Suppressor macrophage treated with lipopolysaccharide for 1 hour (primary cell): ENCODE data around the gene GRB2.
A peak's percentile ranks its signal among the peaks of the same experiment; 100 is the strongest.
"Not testable (repeated sequence)": the region's sequence is repeated elsewhere in the genome, so short reads cannot be mapped to it uniquely, and the experiment has no call there.

Experiments used
- DNase-seq, 3 donors: peaks; one replicate each; pipeline ENCODE4 v3.0.0-alpha.2; 2020 to 2022

GRB2 gene

DNA sequence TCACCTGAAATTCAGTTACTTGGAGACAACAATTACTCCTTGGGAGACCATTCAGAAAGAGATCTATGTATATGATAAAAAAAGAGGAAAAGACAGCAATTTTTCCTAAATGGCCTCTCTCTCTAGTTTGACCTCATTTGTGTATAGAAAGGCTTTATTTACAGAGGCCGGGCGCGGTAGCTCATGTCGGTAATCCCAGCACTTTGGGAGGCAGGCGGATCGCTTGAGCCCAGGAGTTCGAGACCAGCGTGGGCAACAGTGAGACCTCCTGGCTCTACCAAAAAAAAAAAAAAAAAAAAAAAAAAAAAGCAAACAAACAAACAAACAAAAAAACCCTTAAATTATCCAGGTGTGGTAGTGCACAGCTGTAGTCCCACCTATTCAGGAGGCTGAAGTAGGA lies 20.7 kb downstream of the GRB2 start:
- DNase-seq = no peak

DNA sequence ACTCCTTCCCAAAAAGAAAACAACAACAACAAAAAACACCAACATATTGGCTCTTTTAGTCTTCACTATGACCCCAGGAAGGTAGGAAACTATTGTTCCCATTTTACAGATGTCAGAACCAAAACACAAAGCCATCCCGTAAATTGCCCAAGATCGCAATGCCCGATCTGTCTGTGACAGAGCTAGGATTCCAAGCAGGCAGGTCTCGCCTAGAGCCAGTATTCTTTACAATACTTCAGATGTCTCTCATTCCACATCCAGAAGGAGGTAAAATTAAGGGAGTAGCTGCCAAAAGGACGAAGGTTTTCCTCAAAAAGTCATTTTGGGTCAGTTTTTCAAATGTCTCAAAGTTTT lies 21.7 kb downstream of the GRB2 start:
- no peak for DNase-seq

DNA sequence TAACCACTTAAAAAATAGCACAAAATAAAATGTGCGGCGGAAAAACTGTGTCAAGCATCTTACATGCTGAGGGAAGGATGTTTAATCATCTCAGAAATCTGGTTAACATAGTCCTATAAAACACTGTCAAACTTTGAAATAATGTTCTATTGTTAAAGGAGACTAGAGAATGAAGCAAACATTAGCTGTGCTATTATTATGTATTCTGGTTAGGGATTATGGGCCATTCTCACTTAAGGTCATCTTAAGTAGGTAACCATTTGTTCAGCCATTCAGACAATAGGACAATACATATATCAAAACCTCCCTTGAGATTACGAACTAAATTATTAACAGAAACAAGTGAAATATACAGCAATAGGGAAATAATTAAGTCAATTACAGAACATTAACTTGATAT lies 24.7 kb downstream of the GRB2 start:
- no peak for DNase-seq

DNA sequence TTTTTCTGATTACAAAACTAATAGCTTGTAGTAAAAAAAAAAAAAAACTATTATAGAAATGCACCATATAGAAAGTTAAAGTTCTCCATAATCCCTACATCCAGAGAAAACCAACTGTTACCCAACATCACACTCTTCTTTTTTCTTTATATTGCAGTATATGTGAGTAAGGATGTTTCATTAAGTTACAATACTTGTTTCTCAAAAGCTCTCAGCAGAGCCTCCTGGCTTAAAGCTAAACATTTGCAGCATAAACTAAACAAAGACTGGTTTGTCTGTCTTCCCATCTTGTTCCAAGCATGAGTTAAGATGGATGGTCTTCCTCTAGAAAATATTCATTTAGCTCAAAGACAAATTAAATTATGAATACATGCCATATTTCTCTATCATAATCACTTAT lies 25.2 kb downstream of the GRB2 start:
- DNase-seq = no peak

DNA sequence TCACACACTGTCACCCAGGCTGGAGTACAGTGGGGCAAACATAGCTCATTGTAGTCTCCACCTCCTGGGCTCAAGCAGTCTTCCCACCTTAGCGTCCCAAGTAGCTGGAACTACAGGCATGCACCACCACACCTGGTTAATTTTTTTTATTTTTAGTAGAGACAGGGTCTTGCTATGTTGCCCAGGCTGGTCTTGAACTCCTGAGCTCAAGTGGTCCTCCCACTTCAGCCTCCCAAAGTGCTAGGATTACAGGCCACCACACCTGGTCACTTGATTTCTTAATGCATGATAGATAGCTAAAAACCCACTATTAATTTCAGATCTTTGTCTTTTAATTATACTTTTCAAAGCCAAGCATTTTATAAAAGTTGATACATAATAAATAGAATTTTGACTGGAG lies 26.1 kb downstream of the GRB2 start:
- DNase-seq = not testable (repeated sequence)

DNA sequence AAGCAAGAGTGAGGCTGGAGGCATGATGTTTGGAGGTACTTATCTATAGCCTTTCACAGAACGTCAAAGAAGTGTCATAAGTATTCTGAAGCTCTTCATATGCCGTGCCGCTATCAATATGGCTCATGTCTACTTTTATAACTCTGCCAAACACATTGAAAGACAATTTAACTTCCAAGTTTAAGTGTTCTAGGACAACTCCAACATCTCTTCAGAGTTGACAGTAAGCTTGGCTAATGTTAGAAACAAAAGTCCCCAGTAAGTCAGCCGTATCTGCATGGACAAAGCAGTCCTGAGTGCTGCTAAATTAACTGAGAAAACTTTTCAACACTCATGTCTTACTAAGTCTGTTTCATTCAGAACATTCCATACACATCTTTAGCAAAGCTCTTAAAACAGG lies 32.2 kb downstream of the GRB2 start:
- no peak for DNase-seq

DNA sequence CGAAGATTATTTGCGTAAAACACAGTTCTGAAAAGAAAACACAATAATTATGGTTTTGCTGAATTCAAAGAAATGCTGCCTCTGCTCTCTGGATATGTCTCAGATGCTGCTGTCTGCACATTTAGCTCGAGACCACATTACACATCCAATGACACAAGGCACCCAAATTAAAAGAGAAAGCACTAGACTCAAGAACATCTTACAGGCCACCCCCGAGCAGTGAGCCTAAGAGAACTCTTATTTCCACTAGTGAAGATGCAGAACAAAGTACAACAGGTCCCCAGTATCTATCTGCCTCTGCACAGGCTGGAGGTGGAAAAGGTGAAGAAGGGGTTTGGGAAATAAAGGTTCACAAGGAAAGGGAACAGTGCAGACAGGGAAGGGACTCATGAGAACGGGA lies 33.5 kb downstream of the GRB2 start:
- peak in 1 of 3 donors; percentile 25 for DNase-seq

DNA sequence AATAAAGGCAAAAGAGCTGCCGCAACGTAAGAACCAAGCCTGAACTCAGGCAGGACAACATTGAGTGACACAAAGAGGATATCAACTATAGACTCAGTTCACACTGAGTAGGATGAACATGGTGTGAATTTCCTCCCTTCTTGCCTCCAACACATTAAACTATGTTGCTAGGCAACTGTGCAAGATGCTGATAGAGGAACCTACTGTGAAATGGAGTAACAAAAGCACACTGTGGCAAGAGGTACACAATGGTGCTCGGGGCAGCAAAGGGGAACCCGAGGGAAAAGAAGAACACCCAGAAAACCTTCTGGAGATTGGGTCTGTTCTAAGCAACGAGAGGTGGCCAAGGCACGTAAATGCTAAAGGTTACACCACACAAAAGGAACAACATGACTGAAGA lies 34.1 kb downstream of the GRB2 start:
- peak; percentile 59 to 75 (median 72) for DNase-seq

DNA sequence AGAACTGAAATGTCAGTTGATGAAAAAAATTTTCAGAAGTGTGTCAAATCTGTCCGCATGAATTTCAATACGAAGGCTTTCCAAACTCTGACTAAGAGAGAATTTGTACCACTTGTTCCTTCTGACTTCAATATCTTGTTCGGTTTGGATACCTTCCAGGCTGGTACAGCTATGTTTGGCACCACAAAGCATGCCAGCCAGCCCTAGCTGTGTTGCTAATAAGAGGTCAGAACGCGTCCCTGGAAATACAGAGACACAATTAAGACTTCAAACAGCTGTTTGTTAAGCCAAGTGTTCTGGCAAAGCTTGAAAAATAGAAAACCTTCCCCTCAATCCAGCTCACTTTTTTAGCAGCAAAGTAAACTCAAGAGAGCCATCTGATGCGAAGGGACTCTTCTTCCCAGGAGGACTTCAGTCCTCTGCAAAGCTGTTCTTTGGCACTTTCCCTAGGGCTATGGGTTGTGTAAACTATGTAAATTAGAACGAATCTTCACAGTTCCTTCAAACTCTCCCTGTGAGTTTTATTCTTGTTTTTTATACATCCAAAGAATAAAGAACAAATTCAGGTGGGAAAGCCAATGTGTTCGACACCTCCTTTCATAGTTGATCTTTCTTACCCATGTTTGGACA lies 35.1 kb downstream of the GRB2 start:
- DNase-seq = no peak

DNA sequence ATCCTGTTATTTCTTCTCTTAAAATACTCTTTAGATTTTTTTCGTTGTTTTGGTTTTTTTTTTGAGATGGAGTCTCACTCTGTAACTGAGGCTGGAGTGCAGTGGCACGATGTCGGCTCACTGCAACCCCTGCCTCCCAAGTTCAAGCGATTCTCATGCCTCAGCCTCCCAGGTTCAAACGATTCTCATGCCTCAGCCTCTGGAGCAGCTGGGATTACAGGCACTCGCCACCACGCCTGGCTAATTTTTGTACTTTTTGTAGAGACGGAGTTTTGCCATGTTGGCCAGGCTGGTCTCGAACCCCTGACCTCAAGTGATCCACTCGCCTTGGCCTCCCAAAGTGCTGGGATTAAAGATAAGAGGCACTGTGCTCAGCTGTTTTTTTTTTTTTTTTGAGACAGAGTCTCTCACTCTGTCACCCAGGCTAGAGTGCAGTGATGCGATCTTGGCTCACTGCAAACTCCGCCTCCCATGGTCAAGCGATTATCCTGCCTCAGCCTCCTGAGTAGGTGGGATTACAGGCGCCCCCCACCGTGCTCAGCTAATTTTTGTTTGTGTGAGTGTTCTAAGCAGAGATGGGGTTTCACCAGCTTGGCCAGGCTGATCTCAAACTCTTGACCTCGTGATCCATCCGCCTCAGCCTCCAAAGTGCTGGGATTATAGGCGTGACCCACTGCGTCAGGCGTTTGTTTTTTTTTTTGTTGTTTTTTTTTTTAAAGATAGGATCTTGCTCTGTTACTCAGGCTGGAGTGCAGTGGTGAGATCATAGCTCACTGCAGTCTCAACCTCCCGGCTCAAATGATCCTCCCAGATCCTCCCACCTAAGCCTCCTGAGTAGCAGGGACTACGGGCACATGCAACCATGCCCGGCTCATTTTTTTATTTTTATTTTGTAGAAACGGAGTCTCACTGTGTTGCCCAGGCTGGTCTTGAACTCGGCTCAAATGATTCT lies 37.4 kb downstream of the GRB2 start:
- not testable (repeated sequence) for DNase-seq

DNA sequence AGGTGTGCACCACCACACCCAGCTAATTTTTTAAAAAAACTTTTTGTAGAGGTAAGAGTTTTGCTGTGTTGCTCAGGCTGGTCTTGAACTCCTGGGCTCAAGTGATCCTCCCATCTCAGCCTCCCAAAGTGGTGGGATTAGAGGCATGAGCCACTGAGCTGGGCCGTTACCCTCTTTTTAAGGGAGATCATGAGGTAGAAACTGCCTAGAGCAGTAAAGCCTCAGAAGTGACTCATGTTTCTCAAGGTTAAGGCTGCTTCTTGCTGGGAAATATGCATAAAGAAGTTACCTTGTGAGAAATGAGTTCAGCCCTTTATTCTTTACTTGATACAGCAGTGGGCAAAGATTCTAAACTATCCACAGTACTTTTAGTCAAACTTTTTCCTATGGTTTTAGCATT lies 38.2 kb downstream of the GRB2 start:
- peak in 2 of 3 donors; percentile 33 to 39 for DNase-seq

DNA sequence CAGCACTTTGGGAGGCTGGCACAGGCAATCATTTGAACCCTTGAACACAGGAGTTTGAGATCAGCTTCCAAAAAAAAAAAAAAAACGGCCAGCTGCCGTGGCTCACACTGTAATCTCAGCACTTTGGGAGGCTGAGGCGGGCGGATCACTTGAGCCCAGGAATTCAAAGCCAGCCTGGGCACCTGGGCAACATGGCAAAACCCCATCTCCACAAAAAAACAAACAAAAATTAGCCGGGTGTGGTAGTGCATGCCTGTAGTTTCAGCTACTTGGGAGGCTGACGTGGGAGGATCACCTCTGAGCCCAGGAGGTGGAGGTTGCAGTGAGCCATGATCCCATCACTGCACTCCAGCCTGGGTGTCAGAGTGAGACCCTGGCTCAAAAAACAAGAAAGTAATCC lies 39.0 kb downstream of the GRB2 start:
- no peak for DNase-seq

DNA sequence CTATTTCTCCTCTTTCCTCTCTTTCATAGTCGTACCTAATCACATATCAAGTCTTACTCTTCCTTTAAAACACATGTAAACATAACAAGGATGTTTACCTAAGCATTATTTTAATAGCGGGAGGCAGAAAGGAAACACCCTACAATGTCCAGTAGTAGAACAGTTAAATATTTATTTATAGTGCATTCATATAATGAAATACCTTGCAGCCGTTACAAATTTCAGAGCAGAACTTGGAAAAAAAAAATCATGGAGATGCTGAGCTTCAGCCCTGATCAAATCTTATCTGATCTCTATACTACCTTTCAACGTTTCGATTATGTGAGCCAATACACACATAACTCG lies 39.6 kb downstream of the GRB2 start:
- DNase-seq = no peak

DNA sequence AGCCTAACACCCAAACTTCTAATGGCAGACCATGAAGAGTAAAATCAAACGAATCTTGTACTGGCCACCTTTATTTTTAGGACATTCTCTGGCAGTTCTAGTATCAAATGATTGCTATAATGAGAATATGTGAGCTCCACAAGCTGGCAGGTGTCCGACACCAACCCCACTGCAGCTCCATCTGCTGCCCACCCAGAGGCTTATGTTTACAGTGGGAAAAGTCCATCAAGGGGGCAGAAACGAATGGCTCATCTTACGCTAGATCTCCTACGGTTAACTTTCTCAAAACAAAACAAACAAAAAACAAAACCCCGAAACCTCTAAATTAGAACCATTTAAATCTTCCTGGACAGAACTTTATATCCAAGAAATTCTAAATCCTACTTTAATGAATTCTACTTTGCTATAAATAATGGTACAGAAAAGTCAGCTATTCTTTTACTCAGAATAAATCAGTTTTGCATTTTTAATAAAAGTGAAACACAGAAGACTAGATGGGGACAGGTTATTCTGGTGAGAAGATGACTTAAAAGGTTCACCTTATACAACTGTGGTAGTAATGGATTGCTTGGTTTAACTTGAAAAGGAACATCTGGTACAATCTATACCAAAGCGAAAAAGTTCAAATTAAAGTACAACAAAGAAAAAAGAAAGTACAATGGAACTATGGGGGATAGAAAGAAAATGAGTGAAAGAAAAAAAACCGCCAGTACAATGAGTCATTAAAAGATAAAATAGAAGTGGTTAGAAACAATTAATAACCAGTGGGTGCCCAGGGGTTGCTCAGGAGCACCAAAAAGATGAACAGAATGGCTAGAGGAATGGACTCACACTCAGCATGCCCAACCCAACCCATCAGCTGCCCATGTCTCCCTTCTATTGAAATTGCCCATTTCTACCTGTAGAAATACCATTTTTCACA lies 40.2 kb downstream of the GRB2 start:
- no peak for DNase-seq

DNA sequence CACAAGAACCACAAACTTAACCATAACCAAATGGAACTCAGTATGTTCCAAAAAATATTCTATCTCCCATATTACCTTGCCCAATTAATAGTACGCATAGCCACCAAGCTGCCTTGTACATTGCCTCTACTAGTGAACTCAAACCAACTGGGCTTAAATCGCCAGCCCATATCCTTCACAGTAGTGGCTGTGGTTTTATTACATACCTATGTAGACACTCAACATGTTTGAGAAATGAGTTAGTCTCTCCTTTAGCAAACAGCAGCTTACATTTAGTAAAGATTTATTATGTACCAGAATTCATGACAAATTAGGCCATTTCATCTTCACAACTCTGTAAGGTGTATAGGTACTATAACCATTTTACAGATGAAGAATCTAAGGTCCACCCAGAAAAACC lies 41.4 kb downstream of the GRB2 start:
- no peak for DNase-seq

DNA sequence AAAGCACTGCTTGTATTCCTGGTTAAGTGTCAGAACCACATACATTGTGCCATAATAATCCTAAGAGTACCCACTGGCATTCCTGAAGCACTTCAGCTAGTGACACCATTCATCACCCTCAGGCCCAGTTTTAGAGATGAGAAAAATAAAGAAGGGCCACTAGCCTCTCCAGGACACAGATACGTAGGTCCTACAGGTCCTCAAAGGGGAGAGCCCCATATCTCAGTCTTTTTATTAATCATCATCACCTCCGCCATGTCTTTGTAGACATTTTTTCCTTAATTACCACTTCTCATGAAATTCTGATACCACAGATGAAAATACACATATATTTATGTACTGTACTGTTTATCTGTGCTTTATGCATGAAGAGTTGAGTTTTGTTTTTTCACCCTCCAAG lies 43.5 kb downstream of the GRB2 start:
- DNase-seq = no peak

DNA sequence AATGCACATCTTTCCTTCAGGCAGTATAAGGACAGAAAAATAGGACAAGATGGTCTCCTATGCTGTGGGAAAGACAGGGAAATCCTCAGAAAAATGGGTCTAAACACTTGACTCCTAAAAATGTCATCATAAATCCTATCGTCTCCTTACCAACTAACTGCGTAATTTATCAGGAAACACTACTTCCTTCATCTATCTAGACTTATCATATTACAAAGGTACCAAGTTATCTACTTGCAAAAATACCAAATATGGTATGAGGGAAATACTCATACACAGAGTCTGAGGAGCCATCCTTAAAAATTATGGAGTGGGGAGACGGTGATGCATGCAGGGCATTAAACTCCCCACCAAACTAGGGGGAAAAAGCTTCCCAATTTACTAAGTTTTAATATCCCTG lies 44.1 kb downstream of the GRB2 start:
- DNase-seq = no peak

DNA sequence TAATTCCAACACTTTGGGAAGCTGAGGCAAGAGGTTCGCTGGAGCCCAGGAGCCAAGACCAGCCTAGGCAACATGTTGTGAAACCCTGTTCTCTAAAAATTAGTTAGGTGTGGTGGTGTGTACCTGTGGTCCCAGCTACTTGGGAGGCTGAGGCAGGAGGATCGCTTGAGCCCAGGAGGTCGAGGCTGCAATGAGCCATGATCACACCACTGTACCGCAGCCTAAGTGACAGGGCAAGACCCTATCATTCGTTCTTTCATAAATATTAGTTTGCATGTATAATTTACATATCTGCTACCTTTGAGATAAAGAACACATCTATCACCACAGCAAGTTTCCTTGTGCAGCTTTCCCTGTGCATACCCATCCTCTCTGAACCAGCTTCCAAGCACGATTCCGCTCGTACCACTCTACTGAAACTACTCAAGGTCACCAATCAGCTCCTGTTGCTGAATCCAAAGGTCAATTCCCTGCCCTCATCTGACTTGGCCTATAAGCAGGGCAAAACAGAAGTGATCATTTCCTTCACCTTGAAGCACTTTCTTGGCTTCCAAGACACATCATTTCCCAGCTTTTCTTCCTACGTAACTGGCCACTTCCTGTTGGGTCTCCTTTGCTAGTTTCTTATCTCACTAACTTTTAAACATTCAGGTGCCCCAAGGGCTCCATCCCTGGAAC lies 49.1 kb downstream of the GRB2 start:
- peak; percentile 28 to 43 (median 29) for DNase-seq

DNA sequence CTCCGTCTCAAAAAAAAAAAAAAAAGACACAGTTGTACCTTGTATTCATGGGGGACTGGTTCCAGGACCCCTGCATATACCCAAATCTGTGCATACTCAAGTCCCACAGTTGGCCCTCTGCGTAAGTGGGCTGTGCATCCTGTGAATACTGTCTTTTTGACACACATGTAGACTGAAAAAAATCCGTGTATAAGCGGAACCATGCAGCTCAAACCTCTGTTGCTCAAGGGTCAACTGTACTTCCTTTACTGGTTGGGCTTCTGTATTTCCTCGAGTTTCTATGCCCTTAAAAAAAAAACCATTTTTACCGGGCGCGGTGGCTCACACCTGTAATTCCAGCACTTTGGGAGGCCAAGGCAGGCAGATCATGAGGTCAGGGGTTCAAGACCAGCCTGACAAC lies 52.3 kb downstream of the GRB2 start:
- no peak for DNase-seq

DNA sequence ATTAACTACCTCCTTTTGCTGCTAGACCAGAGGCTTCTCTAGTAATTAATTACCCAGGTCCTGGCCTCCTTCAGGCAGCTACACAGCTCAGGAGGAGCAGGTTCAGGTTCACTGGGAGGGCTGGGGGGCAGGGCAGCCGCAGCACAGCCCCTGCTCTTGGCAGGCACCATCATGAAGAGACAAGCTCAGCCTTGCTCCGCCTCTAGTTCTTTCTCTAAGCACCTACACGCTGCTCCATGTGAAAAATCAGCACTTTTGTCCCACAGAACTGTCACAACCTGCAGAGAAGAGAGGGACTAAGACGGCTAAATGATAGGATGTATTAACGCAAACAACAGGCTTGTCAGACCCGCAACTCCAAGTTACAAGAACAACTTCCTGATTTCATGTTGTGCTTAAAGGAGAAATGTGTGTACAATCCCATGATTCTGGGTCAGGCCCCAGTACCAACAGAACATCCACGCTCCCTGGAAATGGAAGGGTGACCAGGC lies 53.4 kb downstream of the GRB2 start:
- peak; percentile 45 to 51 (median 51) for DNase-seq

DNA sequence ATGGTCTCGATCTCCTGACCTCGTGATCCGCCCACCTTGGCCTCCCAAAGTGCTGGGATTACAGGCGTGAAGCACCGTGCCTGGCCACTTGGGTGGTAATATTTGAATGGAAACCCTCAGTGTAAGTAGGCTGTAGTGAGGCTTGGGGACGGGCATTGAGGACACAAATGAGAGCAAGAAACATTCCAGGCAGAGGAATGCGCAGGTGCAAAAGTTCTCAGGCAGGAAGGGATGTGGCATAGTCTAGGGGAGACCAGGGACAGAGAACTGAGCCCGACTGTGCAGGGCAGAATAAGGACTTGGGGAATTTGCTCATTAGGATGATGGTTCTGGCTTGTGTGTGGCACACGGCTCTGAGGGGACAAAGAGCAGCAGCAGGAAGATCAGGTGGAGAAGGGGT lies 54.8 kb downstream of the GRB2 start:
- no peak for DNase-seq

DNA sequence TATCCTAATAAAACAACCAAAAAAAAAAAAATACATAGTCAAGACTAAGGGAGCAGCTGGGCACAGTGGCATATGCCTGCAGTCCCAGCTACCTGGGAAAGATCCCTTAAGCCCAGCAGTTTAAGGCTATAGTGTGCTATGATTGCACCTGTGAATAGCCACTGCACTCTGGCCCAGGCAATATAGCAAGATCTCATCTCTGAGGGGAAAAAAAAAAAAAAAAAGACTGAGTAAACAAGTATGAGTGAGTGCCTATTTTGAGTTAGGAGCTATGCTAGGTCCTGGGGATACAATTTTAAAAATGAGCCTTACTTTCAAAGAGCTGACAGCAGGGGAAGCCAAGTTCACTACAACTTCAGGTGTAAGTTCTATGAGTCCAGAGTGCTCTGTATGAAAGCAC lies 55.4 kb downstream of the GRB2 start:
- no peak for DNase-seq

DNA sequence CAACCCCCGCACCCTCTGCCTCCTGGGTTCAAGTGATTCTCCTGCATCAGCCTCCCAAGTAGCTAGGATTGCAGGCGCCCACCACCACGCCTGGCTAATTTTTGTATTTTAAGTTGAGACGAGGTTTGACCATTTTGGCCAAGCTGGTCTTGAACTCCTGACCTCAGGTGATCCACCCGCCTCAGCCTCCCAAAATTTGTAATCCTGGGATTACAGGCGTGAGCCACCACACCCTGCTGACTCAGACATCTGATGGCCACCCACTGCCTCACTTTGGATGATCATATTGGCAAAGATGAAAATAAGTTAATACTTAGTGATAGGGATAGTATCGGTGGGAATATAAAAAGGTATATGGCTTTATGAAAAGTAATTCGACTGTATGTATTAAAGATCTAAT lies 55.9 kb downstream of the GRB2 start:
- DNase-seq = no peak
